HL-60 (cell line): ENCODE results near the gene CCNO.

Source experiments
- DNase-seq, 2 experiments: peaks; one replicate each; pipeline ENCODE4 v3.0.0-alpha.2; 2010 to 2020; ENCODE audit warnings: low read depth in 1 of 2, low spot score in 1 of 2
- H3K27ac ChIP-seq: fragments of 250-450 bp; sonication (Bioruptor Pico); replicated peaks from 2 replicates; pipeline ENCODE4 v1.5.1; 2020; ENCODE audit warnings: mild to moderate bottlenecking, moderate library complexity
- H3K27me3 ChIP-seq: fragments of 250-450 bp; sonication (Bioruptor Pico); 2 replicates; pipeline ENCODE4 v1.5.1; 2021; ENCODE audit warnings: mild to moderate bottlenecking, moderate library complexity; ENCODE audit not compliant: insufficient read depth, poor library complexity, severe bottlenecking
- H3K4me3 ChIP-seq: replicated peaks from 2 replicates; pipeline ENCODE4 v1.5.1; 2011; ENCODE audit warnings: mild to moderate bottlenecking, control low read depth, low read length; ENCODE audit not compliant: insufficient read depth
- GABPA ChIP-seq: IDR thresholded peaks from 2 replicates; pipeline ENCODE4 v1.6.1; 2012; ENCODE audit warnings: low read depth
- POLR2AphosphoS5 ChIP-seq: IDR thresholded peaks from 2 replicates; pipeline ENCODE4 v1.6.1; 2012; ENCODE audit warnings: low read depth
- SPI1 ChIP-seq: IDR thresholded peaks from 2 replicates; pipeline ENCODE4 v1.6.1; 2012; ENCODE audit warnings: low read depth, mild to moderate bottlenecking, borderline replicate concordance
- TF ChIP-seq, protein P1 (sequence below): IDR thresholded peaks from 2 replicates; pipeline ENCODE4 v1.6.1; 2012; ENCODE audit warnings: low read depth; ENCODE audit not compliant: insufficient replicate concordance
- TF ChIP-seq, protein P2 (sequence below): IDR thresholded peaks from one replicate; pipeline ENCODE4 v1.5.1; 2011; ENCODE audit warnings: low read length, control low read depth, inconsistent platforms; ENCODE audit not compliant: insufficient read depth

CCNO gene

DNA sequence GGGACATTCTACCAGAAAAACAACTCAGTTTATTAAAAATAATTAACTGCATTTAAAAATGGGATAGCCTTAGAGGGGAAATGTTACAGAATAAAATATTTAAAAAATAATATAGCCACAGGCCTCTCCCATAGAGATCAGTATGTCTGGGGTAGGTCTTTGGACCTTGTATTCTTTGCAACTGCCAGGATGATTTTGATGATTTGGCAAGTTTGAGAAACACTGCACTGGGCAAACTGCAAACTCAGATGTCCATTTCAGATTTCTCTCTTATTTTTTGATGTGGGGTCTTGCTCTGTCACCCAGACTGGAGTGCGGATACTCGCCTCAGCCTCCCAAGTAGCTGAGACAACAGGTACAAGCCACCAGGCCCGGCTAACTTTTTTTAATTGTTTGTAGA is 24.9 kb upstream of the CCNO start:
- Histone ChIP-seq H3K27me3 (no peaks in the 10 kb centered on the region), H3K27ac (no peak overlapping the region), H3K4me3 (no peak overlapping the region)
- no peak for DNase-seq
- TF ChIP-seq SPI1 (no peak), POLR2AphosphoS5 (no peak), GABPA (no peak)
- TF ChIP-seq, protein P1, sequence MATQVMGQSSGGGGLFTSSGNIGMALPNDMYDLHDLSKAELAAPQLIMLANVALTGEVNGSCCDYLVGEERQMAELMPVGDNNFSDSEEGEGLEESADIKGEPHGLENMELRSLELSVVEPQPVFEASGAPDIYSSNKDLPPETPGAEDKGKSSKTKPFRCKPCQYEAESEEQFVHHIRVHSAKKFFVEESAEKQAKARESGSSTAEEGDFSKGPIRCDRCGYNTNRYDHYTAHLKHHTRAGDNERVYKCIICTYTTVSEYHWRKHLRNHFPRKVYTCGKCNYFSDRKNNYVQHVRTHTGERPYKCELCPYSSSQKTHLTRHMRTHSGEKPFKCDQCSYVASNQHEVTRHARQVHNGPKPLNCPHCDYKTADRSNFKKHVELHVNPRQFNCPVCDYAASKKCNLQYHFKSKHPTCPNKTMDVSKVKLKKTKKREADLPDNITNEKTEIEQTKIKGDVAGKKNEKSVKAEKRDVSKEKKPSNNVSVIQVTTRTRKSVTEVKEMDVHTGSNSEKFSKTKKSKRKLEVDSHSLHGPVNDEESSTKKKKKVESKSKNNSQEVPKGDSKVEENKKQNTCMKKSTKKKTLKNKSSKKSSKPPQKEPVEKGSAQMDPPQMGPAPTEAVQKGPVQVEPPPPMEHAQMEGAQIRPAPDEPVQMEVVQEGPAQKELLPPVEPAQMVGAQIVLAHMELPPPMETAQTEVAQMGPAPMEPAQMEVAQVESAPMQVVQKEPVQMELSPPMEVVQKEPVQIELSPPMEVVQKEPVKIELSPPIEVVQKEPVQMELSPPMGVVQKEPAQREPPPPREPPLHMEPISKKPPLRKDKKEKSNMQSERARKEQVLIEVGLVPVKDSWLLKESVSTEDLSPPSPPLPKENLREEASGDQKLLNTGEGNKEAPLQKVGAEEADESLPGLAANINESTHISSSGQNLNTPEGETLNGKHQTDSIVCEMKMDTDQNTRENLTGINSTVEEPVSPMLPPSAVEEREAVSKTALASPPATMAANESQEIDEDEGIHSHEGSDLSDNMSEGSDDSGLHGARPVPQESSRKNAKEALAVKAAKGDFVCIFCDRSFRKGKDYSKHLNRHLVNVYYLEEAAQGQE: no peak
- TF ChIP-seq, protein P2, sequence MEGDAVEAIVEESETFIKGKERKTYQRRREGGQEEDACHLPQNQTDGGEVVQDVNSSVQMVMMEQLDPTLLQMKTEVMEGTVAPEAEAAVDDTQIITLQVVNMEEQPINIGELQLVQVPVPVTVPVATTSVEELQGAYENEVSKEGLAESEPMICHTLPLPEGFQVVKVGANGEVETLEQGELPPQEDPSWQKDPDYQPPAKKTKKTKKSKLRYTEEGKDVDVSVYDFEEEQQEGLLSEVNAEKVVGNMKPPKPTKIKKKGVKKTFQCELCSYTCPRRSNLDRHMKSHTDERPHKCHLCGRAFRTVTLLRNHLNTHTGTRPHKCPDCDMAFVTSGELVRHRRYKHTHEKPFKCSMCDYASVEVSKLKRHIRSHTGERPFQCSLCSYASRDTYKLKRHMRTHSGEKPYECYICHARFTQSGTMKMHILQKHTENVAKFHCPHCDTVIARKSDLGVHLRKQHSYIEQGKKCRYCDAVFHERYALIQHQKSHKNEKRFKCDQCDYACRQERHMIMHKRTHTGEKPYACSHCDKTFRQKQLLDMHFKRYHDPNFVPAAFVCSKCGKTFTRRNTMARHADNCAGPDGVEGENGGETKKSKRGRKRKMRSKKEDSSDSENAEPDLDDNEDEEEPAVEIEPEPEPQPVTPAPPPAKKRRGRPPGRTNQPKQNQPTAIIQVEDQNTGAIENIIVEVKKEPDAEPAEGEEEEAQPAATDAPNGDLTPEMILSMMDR: no peak

DNA sequence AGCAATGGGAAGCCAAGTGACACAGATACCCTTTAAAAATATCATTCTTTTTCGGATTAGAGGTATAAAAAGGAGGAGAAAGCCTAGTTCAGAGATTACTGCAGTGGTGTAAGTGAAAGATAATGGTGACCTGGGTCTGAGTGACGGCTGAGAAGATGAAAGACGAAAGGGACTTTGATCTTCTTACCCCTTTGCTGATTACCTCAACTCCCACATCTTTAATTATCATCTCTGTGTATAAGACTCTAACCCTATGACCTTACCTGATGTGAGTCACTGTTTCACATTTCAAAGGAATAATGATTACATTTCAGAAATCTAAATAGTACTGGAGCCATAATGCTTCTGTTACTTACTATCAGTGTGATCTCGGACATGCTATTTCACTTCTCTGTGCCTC is 21.4 kb upstream of the CCNO start:
- Histone ChIP-seq H3K27me3 (no peaks in the 10 kb centered on the region), H3K27ac (no peak overlapping the region), H3K4me3 (no peak overlapping the region)
- TF ChIP-seq SPI1 (no peak), GABPA (no peak), POLR2AphosphoS5 (no peak)
- TF ChIP-seq, protein P1: no peak
- TF ChIP-seq, protein P2: no peak
- DNase-seq: no peak

DNA sequence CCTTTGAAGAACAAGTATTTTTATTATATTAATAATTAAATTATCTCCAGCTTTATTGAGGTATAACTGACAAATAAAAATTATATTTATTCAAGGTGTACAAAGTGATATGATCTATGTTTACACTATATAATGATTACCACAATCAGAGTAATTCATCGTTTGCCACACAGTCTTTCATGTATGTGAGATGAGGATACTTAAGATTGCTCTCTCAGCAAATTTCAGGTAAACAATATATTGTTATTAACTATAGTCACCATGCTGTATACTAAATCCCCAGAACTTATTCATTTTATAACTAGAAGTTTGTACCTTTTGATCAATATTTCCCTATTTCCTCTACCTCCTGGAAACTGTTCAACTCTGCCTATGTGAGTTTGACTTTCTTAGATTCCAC is 16.7 kb upstream of the CCNO start:
- no peak overlapping the region for H3K27ac ChIP-seq
- no peak for TF ChIP-seq GABPA
- no peak for TF ChIP-seq SPI1
- TF ChIP-seq POLR2AphosphoS5: no peak
- TF ChIP-seq, protein P2: no peak
- TF ChIP-seq, protein P1: no peak
- DNase-seq: no peak
- H3K4me3 ChIP-seq: no peak overlapping the region
- no peaks in the 10 kb centered on the region for H3K27me3 ChIP-seq
